ENCODE data around the gene AIDA. TPM values are rescaled to one million over a fixed set of nuclear protein-coding genes. Genes with fewer than 3 reads are reported as not detected.

Gene AIDA
- total RNA-seq, 1 experiment from 2014 or later: 92.8 TPM

GRCh38 chr1:222739465-222739864 is 27.2 kb upstream of the AIDA start:
- TF ChIP-seq CTCF (conservative IDR thresholded peaks at IDR 0.05): no peak
- Histone ChIP-seq H3K56ac (ENCODE audit: insufficient read length, low read depth, low read length) (no peak overlapping the region), H2AFZ (ENCODE audit: low read length) (no peak overlapping the region), H3K23me2 (ENCODE audit: insufficient read length, low read depth, low read length, poor library complexity, severe bottlenecking) (peaks cover 2% of the 10 kb centered on the region), H3K4me2 (ENCODE audit: insufficient read depth, insufficient read length, low read length) (no peak overlapping the region), H3K14ac (ENCODE audit: insufficient read depth, low read length) (no peak overlapping the region), H3K27me3 (ENCODE audit: insufficient read depth, low read length) (no peaks in the 10 kb centered on the region), H3K27ac (ENCODE audit: insufficient read length, low read depth, low read length) (no peak overlapping the region), H3K9ac (ENCODE audit: extremely low read depth, insufficient read length, low read length) (no peak overlapping the region), H2BK5ac (ENCODE audit: insufficient read length, low read length) (no peak overlapping the region), H3K79me2 (ENCODE audit: insufficient read depth, low read length) (no peaks in the 10 kb centered on the region), H3K18ac (ENCODE audit: insufficient read length, low read depth, low read length) (no peak overlapping the region), H3K23ac (ENCODE audit: insufficient read length, low read depth, low read length) (no peak overlapping the region), H2AK5ac (ENCODE audit: insufficient read length, low read length) (no peak overlapping the region), H3K9me3 (ENCODE audit: control insufficient read depth, low read depth, low read length) (no peaks in the 10 kb centered on the region), H3T11ph (ENCODE audit: low read length) (no peak overlapping the region), H3K4ac (ENCODE audit: low read depth, low read length) (no peak overlapping the region), H2BK120ac (ENCODE audit: low read depth, low read length, poor library complexity, severe bottlenecking) (no peak overlapping the region), H2BK15ac (ENCODE audit: low read depth, low read length) (no peak overlapping the region), H3K4me1 (ENCODE audit: insufficient read depth, low read length) (peaks cover 7% of the 10 kb centered on the region; the same call in 1 of the 2 replicates), H4K8ac (replicated peaks; ENCODE audit: insufficient read length, low read depth, low read length) (no peak overlapping the region), H4K5ac (ENCODE audit: insufficient read length, low read depth, low read length) (no peak overlapping the region), H2BK20ac (ENCODE audit: low read depth, low read length, poor library complexity, severe bottlenecking) (no peak overlapping the region), H4K20me1 (ENCODE audit: control insufficient read depth, insufficient read depth, insufficient read length) (no peaks in the 10 kb centered on the region), H4K91ac (ENCODE audit: insufficient read length, low read depth, low read length) (no peak overlapping the region), H2BK12ac (ENCODE audit: insufficient read length, low read depth, low read length) (no peak overlapping the region), H3K79me1 (ENCODE audit: insufficient read depth, low read depth, low read length, poor library complexity, severe bottlenecking) (no peaks in the 10 kb centered on the region)
- Mint-ChIP-seq H3K36me3 (ENCODE audit: insufficient read depth in 1 of 3, low read depth in 3 of 3) (peaks cover 0 to 2% (median 2%) of the 10 kb centered on the region in 3 experiments; a peak in 4 of 7 replicates), H3K4me3 (no peak overlapping the region), H3K27ac (no peak overlapping the region), H3K9me3 (no peaks in the 10 kb centered on the region), H3K27me3 (ENCODE audit: low read depth) (no peaks in the 10 kb centered on the region), H3K4me1 (peaks cover 3 to 9% of the 10 kb centered on the region in 2 experiments)
- WGBS (ENCODE audit: extremely low coverage, insufficient read length, low lambda C conversion rate): no CpG with 5 or more reads among the region's 2 CpGs
- no peak for DNase-seq

Measured in H9 (cell line).